GM12891 (cell line): ENCODE results near the gene BOLL.

ENCODE experiments used
- DNase-seq: peaks from one replicate; pipeline ENCODE4 v3.0.0; 2011; ENCODE audit warnings: low spot score; ENCODE audit not compliant: insufficient read length
- FAIRE-seq: peaks from 2 replicates; lab custom pipeline; 2011; peaks lifted over from hg19 to GRCh38; lab: Jason Lieb, UNC
- PAX5 ChIP-seq: IDR thresholded peaks from 2 replicates; pipeline ENCODE4 v1.6.1; 2011; ENCODE audit warnings: low read length, moderate library complexity, mild to moderate bottlenecking; ENCODE audit not compliant: insufficient read depth, severe bottlenecking
- POLR2A ChIP-seq: IDR thresholded peaks from 2 replicates; pipeline ENCODE4 v1.6.1; 2011; ENCODE audit warnings: low read depth, low read length, control low read depth
- POLR2AphosphoS5 ChIP-seq: IDR thresholded peaks from 2 replicates; pipeline ENCODE4 v1.6.1; 2011; ENCODE audit warnings: low read depth, low read length, control low read depth
- POU2F2 ChIP-seq: IDR thresholded peaks from 2 replicates; pipeline ENCODE4 v1.6.1; 2011; ENCODE audit warnings: low read depth, mild to moderate bottlenecking, control low read depth, low read length, moderate library complexity
- SPI1 ChIP-seq: IDR thresholded peaks from 2 replicates; pipeline ENCODE4 v1.6.1; 2011; ENCODE audit warnings: low read depth, low read length, control low read depth
- TAF1 ChIP-seq: IDR thresholded peaks from 2 replicates; pipeline ENCODE4 v1.6.1; 2011; ENCODE audit warnings: low read depth, low read length, control low read depth

BOLL gene

GRCh38 chr2:197810016-197810415 is 24.9 kb upstream of the BOLL start:
- no peak for TF ChIP-seq PAX5
- TF ChIP-seq TAF1: no peak
- DNase-seq (no peak), FAIRE-seq (no peak)

DNA sequence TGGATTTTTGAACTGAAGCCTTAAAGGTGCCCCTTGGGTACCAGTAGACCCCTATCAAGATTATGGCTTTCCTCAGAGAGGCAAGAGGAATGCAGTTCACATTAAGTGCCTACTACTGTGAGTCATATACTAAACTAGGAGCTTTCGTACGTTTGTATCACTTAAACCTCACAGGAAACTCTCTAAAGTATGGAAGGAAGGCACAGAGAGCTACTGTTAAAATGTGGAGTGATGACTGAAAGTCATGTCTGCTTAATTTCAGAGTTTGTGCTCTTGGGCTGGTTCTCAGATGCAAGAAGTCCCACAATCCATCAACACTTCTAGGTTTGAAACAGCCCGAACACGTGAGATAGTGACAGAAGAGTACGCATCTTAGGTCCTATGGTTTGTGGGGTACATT is 23.9 kb upstream of the BOLL start:
- no peak for FAIRE-seq
- no peak for DNase-seq
- TF ChIP-seq SPI1: no peak
- TF ChIP-seq POLR2A: no peak
- no peak for TF ChIP-seq TAF1
- TF ChIP-seq PAX5: no peak
- TF ChIP-seq POLR2AphosphoS5: no peak
- no peak for TF ChIP-seq POU2F2

DNA sequence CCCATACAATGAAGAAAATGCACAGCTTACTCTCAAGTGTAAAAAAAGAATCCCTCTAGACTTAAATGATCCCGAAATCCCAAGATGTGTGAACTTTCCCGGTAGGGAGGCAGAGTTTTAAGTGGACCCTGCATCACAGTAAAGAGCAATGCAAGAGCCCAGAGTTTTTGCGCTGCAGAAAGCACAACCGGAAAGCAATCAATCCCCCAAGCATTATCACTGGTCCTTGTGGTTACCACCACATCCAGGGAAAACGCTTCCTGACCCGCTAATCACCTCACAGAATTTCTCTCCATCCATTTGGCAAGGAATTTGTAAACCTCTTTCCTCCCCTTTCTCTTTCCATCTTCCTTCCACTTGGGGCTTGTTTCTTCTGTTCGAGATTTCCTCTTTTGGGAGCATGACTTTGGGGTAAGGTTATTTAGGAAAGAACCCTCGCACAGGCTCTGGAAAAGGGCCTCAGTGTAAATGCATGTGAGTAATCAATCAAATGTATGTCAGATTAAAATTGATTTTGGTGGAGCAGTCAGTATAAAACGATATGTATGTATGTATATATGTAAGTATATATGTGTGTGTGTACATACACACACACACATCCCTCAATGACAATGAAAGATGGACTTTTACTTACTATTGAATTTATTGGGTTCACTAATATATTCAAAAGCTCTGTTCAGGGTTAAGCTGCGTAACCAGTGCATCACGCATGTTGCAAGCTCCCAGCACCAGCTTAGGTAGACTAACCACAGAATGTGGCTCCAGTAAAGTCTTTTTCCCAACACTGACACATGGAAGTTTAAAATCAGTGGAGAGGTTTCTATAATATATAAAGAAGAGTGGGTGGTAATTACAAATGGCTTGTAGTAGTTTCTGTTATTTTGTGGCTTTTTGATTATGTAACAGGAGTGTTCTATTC is 20.9 kb upstream of the BOLL start:
- no peak for FAIRE-seq
- no peak for TF ChIP-seq POLR2A
- no peak for TF ChIP-seq POLR2AphosphoS5
- no peak for TF ChIP-seq SPI1
- TF ChIP-seq TAF1: no peak
- TF ChIP-seq PAX5: no peak
- TF ChIP-seq POU2F2: no peak
- no peak for DNase-seq

GRCh38 chr2:197804758-197805714 is 19.9 kb upstream of the BOLL start:
- no peak for TF ChIP-seq POU2F2
- TF ChIP-seq SPI1: no peak
- no peak for TF ChIP-seq TAF1
- TF ChIP-seq PAX5: no peak
- no peak for TF ChIP-seq POLR2AphosphoS5
- no peak for TF ChIP-seq POLR2A
- FAIRE-seq: no peak
- DNase-seq: no peak

DNA sequence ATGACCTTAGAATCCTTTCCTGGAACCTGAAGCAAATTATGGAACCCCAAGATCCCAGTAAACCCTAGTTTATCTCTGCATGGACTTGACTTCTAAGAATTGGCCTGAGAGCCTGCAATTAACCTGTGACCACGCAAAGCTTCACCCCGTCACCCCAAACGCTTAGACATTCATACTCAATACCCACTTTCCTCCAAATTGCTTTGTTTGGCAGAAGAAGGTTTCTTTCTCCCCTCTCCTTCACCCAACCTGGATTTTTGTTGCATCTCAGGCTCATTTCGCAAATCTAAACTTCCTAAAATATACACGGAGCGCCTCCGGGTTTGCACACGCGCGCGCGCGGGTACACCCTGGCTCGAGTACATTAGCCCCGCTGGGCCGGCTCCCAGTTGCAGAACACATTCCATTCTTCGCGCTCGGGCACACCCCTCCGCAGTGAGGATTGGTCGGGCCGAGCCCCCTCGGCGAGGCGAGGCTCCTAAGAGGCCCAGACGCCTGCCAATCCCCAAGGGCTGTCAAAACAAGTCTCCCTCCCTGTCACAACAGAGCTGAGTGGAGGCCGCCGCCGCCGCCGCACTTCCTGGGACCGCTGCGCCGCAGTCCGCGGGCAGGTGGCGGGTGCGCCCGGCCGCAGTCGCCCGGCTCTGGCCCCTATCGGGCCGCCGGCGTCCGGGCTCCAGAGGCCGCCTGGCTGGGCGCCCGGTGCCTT is 19.1 kb upstream of the BOLL start, which contains the start of gene PLCL1:
TSS of gene PLCL1 (plus strand) at position 545 of the 709 bp plus-strand sequence.
- FAIRE-seq: peak; percentile 45
- TF ChIP-seq POLR2AphosphoS5: no peak
- peak; percentile 78 for DNase-seq

DNA sequence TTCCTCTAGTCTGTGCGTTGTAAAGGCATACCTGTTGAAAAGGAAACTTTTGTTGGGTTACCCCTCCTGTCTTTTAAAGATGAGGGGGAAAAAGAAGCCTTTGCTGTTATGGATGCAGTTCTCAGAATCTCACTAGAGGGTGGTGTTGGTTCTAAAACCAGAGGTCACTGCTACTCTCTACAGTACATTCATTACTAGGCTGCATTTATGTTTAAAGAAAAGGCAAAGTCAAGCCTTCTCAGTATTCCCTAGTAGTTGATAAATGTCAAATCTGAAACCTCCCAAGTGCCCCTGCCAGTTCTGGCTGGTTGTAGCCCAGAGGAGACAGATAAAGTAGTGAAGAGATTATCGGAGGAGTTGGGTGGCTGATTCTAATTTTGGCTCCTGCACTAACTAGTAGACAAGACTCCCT is 17.9 kb upstream of the BOLL start:
- DNase-seq: no peak
- TF ChIP-seq POLR2AphosphoS5: no peak
- TF ChIP-seq SPI1: no peak
- no peak for TF ChIP-seq PAX5
- peak; percentile 54 for FAIRE-seq

DNA sequence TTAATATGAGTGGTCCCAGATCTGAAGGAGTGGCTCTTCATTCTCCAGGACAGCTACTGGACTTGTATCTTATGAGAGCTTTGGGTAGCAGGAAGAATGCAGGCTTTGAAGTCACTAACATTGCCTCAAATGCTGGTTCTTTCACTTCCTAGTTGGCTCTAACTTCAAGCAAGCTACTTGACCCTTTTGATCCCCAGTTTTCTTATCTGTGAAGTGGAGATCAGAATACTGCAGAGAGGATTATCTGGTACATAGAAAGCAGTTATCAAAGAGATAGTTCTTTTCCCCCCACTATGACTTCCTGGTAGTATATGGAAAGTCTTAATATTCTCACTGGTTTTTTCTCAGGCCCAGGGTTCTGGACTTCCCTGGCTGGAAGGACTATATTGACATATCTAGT is 15.9 kb upstream of the BOLL start:
- DNase-seq: no peak
- FAIRE-seq: no peak
- TF ChIP-seq POLR2A (no peak), SPI1 (no peak), PAX5 (no peak), POLR2AphosphoS5 (no peak), TAF1 (no peak), POU2F2 (no peak)

- no peak for DNase-seq
These were observed 15.0 kb upstream of the BOLL start for GRCh38 chr2:197800091-197800490.

GRCh38 chr2:197799068-197799467 is 13.9 kb upstream of the BOLL start:
- no peak for FAIRE-seq
- no peak for DNase-seq
- TF ChIP-seq POLR2A (no peak), SPI1 (no peak), PAX5 (no peak)

More at GRCh38 chr2:197800091-197800490, 15.0 kb upstream of the BOLL start:
- no peak for TF ChIP-seq POLR2A
- TF ChIP-seq TAF1: no peak
- TF ChIP-seq SPI1: no peak
- TF ChIP-seq POU2F2: no peak
- TF ChIP-seq POLR2AphosphoS5: no peak
- no peak for TF ChIP-seq PAX5
- FAIRE-seq: no peak

- TF ChIP-seq POU2F2: no peak
- TF ChIP-seq POLR2A: no peak
- TF ChIP-seq SPI1: no peak
- no peak for TF ChIP-seq POLR2AphosphoS5
- FAIRE-seq (no peak), DNase-seq (no peak)
These were observed 13.1 kb upstream of the BOLL start for GRCh38 chr2:197798187-197798586.
